ENCODE data around the gene ITPRID1. TPM values are rescaled to one million over a fixed set of nuclear protein-coding genes. Genes with fewer than 3 reads are reported as not detected.

ITPRID1 gene
- not detected in 2 replicates for total RNA-seq

GRCh38 chr7:31513790-31514189 lies at the start of gene ITPRID1:
Gene ITPRID1, plus strand, starts transcription at chr7:31514090. Its CDS starts 38,935 bp downstream, at chr7:31553025.

GRCh38 chr7:31687024-31687748 lies 173.3 kb downstream of the ITPRID1 start, which contains the start of gene PPP1R17:
Gene PPP1R17, plus strand, starts transcription at chr7:31687215. Its CDS starts 5,227 bp downstream, at chr7:31692442.

Other genes starting within 250 kb of the ITPRID1 start
- not detected in 2 replicates for gene NEUROD6, start 173.4 kb upstream of the ITPRID1 start, total RNA-seq
- gene PPP1R17, start 173.1 kb downstream of the ITPRID1 start, total RNA-seq: not detected in 2 replicates

All from epithelial cell of umbilical artery (primary cell).